IMR-90 (cell line): Measurements from ENCODE around the gene INTS2. TPM values are rescaled to one million over a fixed set of nuclear protein-coding genes. Genes with fewer than 3 reads are reported as not detected.

Source experiments
- ATAC-seq: fragments of 200-7000 bp; cut with Tn5 transposase; 2 replicates; pipeline ENCODE4 v1.9.1; 2020; ENCODE audit warnings: low read depth, mild to moderate bottlenecking, moderate library complexity
- BruUV-seq: library from RNA; stranded (reverse); fragments of 400-500 nt; replicated peaks from 2 replicates; lab custom pipeline; 2021; lab: Mats Ljungman, UMichigan
- CTCF ChIA-PET: fragments of 300-600 bp; formaldehyde crosslinking; extraction: SDS; loops from one replicate; lab custom pipeline; 2021; ENCODE audit warnings: antibody characterized with exemption; lab: Yijun Ruan, JAX
- POLR2A ChIA-PET: fragments of 300-600 bp; sonication (Branson Sonifier 250); formaldehyde crosslinking; loops from one replicate; lab custom pipeline; 2022; ENCODE audit warnings: antibody characterized with exemption; ENCODE audit not compliant: unreplicated experiment; lab: Charles Lee
- DNase-seq: peaks from one replicate; pipeline ENCODE4 v3.0.0; 2013
- H2AFZ ChIP-seq: replicated peaks from 2 replicates; pipeline ENCODE3; 2013; ENCODE audit warnings: low read length, mild to moderate bottlenecking; ENCODE audit not compliant: poor library complexity
- H2AK5ac ChIP-seq: 2 replicates; pipeline ENCODE4 v1.6.1; 2013; ENCODE audit warnings: low read depth, low read length, inconsistent platforms
- H2AK9ac ChIP-seq: replicated peaks from 2 replicates; pipeline ENCODE3; 2013; ENCODE audit warnings: mild to moderate bottlenecking, low read depth, low read length, moderate library complexity; ENCODE audit not compliant: poor library complexity
- H2BK120ac ChIP-seq: 2 replicates; pipeline ENCODE4 v1.6.1; 2013; ENCODE audit warnings: low read depth, low read length, inconsistent platforms
- H2BK15ac ChIP-seq: 3 replicates; pipeline ENCODE4 v1.6.1; 2013; ENCODE audit warnings: low read depth, low read length, inconsistent platforms
- H2BK20ac ChIP-seq: 2 replicates; pipeline ENCODE4 v1.6.1; 2013; ENCODE audit warnings: low read depth, mild to moderate bottlenecking, inconsistent platforms, low read length, moderate library complexity
- H2BK5ac ChIP-seq: 2 replicates; pipeline ENCODE4 v1.6.1; 2013; ENCODE audit warnings: mild to moderate bottlenecking, low read depth, low read length, inconsistent platforms; ENCODE audit not compliant: poor library complexity, severe bottlenecking
- H3K14ac ChIP-seq: replicated peaks from 2 replicates; pipeline ENCODE4 v1.6.1; 2013; ENCODE audit warnings: low read depth, low read length, inconsistent platforms
- H3K18ac ChIP-seq: 2 replicates; pipeline ENCODE4 v1.6.1; 2013; ENCODE audit warnings: low read depth, low read length, control low read depth
- H3K23ac ChIP-seq: 2 replicates; pipeline ENCODE4 v1.6.1; 2013; ENCODE audit warnings: low read depth, low read length, inconsistent platforms
- H3K27ac ChIP-seq: 2 replicates; pipeline ENCODE4 v1.5.1; 2013; ENCODE audit warnings: mild to moderate bottlenecking, control low read depth, low read length; ENCODE audit not compliant: insufficient read depth
- H3K27me3 ChIP-seq: 2 replicates; pipeline ENCODE4 v1.6.1; 2013; ENCODE audit warnings: low read length; ENCODE audit not compliant: control insufficient read depth, insufficient read depth
- H3K36me3 ChIP-seq: 2 replicates; pipeline ENCODE4 v1.6.1; 2013; ENCODE audit warnings: low read length, mixed read lengths; ENCODE audit not compliant: control insufficient read depth, insufficient read depth
- H3K4ac ChIP-seq: 2 replicates; pipeline ENCODE4 v1.6.1; 2013; ENCODE audit warnings: low read depth, low read length, inconsistent platforms
- H3K4me1 ChIP-seq: 2 replicates; pipeline ENCODE4 v1.6.1; 2013; ENCODE audit warnings: low read length, mixed read lengths; ENCODE audit not compliant: control insufficient read depth, insufficient read depth
- H3K4me2 ChIP-seq: 2 replicates; pipeline ENCODE4 v1.6.1; 2013; ENCODE audit warnings: low read depth, mild to moderate bottlenecking, control low read depth, low read length, moderate library complexity
- H3K4me3 ChIP-seq: 2 replicates; pipeline ENCODE4 v1.5.1; 2013; ENCODE audit warnings: low read depth, mild to moderate bottlenecking, control low read depth, low read length, moderate library complexity; ENCODE audit not compliant: insufficient read depth
- H3K56ac ChIP-seq: 2 replicates; pipeline ENCODE4 v1.6.1; 2013; ENCODE audit warnings: low read length, inconsistent platforms; ENCODE audit not compliant: insufficient read depth; ENCODE audit errors: extremely low read depth
- H3K79me1 ChIP-seq, 2 experiments: 2 replicates each; pipeline ENCODE4 v1.6.1; 2013; ENCODE audit warnings: low read length in 2 of 2, inconsistent platforms in 1 of 2, low read depth in 1 of 2
- H3K9ac ChIP-seq: 2 replicates; pipeline ENCODE4 v1.6.1; 2013; ENCODE audit warnings: low read depth, low read length, control low read depth
- H3K9me1 ChIP-seq: 2 replicates; pipeline ENCODE4 v1.6.1; 2013; ENCODE audit warnings: low read length, inconsistent platforms; ENCODE audit not compliant: insufficient read depth
- H3K9me3 ChIP-seq: 2 replicates; pipeline ENCODE4 v1.6.1; 2013; ENCODE audit warnings: low read length; ENCODE audit not compliant: control insufficient read depth, insufficient read depth
- H4K20me1 ChIP-seq: 2 replicates; pipeline ENCODE4 v1.6.1; 2013; ENCODE audit warnings: low read length, inconsistent platforms; ENCODE audit not compliant: insufficient read depth
- H4K5ac ChIP-seq: 2 replicates; pipeline ENCODE4 v1.6.1; 2013; ENCODE audit warnings: mild to moderate bottlenecking, low read depth, low read length, control low read depth
- H4K8ac ChIP-seq, 2 experiments: 2 replicates each; pipeline ENCODE4 v1.6.1; 2013; ENCODE audit warnings: low read depth in 2 of 2, low read length in 2 of 2, control low read depth in 1 of 2, inconsistent platforms in 1 of 2
- H4K91ac ChIP-seq: 2 replicates; pipeline ENCODE4 v1.6.1; 2013; ENCODE audit warnings: low read depth, low read length, inconsistent platforms; ENCODE audit not compliant: insufficient read depth
- BHLHE40 ChIP-seq: fragments of 150-350 bp; IDR thresholded peaks from 2 replicates; pipeline ENCODE4 v1.6.1; 2016; ENCODE audit warnings: mild to moderate bottlenecking, low read depth, low read length
- CEBPB ChIP-seq: IDR thresholded peaks from 2 replicates; pipeline ENCODE4 v1.6.1; 2012; ENCODE audit warnings: low read depth, low read length, improper control_type of control experiment
- CHD1 ChIP-seq: IDR thresholded peaks from 2 replicates; pipeline ENCODE4 v1.6.1; 2012; ENCODE audit warnings: low read depth, low read length, improper control_type of control experiment
- FOS ChIP-seq: fragments of 150-350 bp; IDR thresholded peaks from 2 replicates; pipeline ENCODE4 v1.6.1; 2016; ENCODE audit warnings: low read depth, low read length
- MAFK ChIP-seq: IDR thresholded peaks from 2 replicates; pipeline ENCODE4 v1.6.1; 2012; ENCODE audit warnings: low read depth, low read length, improper control_type of control experiment
- MAZ ChIP-seq: IDR thresholded peaks from 2 replicates; pipeline ENCODE4 v1.6.1; 2012; ENCODE audit warnings: low read depth, mild to moderate bottlenecking, low read length, improper control_type of control experiment, moderate library complexity, borderline replicate concordance
- MXI1 ChIP-seq: IDR thresholded peaks from 2 replicates; pipeline ENCODE4 v1.6.1; 2012; ENCODE audit warnings: low read depth, mild to moderate bottlenecking, low read length, moderate library complexity, borderline replicate concordance
- NFE2L2 ChIP-seq: fragments of 150-350 bp; IDR thresholded peaks from 2 replicates; pipeline ENCODE4 v1.6.1; 2016; ENCODE audit warnings: low read depth, mild to moderate bottlenecking, low read length
- POLR2A ChIP-seq: IDR thresholded peaks from 2 replicates; pipeline ENCODE4 v1.6.1; 2012; ENCODE audit warnings: mild to moderate bottlenecking, low read depth, low read length
- RAD21 ChIP-seq: IDR thresholded peaks from 2 replicates; pipeline ENCODE4 v1.6.1; 2012; ENCODE audit warnings: low read length, improper control_type of control experiment
- RCOR1 ChIP-seq: IDR thresholded peaks from 2 replicates; pipeline ENCODE4 v1.6.1; 2012; ENCODE audit warnings: mild to moderate bottlenecking, low read length, improper control_type of control experiment; ENCODE audit not compliant: insufficient replicate concordance
- RFX5 ChIP-seq: IDR thresholded peaks from 2 replicates; pipeline ENCODE4 v1.8.0; 2012; ENCODE audit warnings: low read depth, mild to moderate bottlenecking, low read length, moderate library complexity
- SMC3 ChIP-seq: fragments of 150-350 bp; IDR thresholded peaks from 2 replicates; pipeline ENCODE4 v1.6.1; 2016; ENCODE audit warnings: low read depth, mild to moderate bottlenecking, antibody characterized with exemption, low read length, moderate library complexity
- USF2 ChIP-seq: fragments of 150-350 bp; IDR thresholded peaks from 2 replicates; pipeline ENCODE4 v1.6.1; 2017; ENCODE audit warnings: mild to moderate bottlenecking, antibody characterized with exemption, low read length, low read depth
- dilution Hi-C: fragments of 300-500 bp; cut with HindIII; formaldehyde crosslinking; loops from one replicate; pipeline ENCODE4 v1.14.3; 2018; ENCODE audit warnings: low sequenced_read_pairs; ENCODE audit not compliant: unreplicated experiment
- in situ Hi-C: fragments of 300-500 bp; cut with MboI; formaldehyde crosslinking; loops from 3 replicates; pipeline ENCODE4 v1.14.3; 2019; ENCODE audit warnings: low sequenced_read_pairs, inconsistent platforms, mixed read lengths
- intact Hi-C: fragments of 100-400 bp; cut with micrococcal nuclease; formaldehyde crosslinking; loops from 2 replicates; pipeline ENCODE4 v1.10.0; 2022
- polyA plus RNA-seq, 3 experiments: library from polyadenylated mRNA; depleted of rRNA; stranded (reverse); fragments of >200 nt; gene quantifications; 2 replicates each; pipeline ENCODE4 v1.2.3, GENCODE V29; 2012; ENCODE audit warnings: low replicate concordance in 1 of 3
- total RNA-seq: library from RNA; depleted of rRNA; stranded (reverse); fragments of >200 nt; gene quantifications from 2 replicates; pipeline ENCODE4 v1.2.3, GENCODE V29; 2012
- TF ChIP-seq, protein P1 (sequence below): fragments of 150-350 bp; IDR thresholded peaks from 2 replicates; pipeline ENCODE4 v1.6.1; 2016; ENCODE audit warnings: low read depth, mild to moderate bottlenecking, low read length, moderate library complexity, borderline replicate concordance
- TF ChIP-seq, protein P2 (sequence below): conservative IDR thresholded peaks from 2 replicates; pipeline ENCODE4 v1.5.1; 2012; ENCODE audit warnings: mild to moderate bottlenecking, low read depth, low read length, improper control_type of control experiment

Gene INTS2
- total and polyA plus RNA-seq, 2 of the 4 experiments (the other 2 are of a cell fraction), result 4.0 to 17.4 TPM

DNA sequence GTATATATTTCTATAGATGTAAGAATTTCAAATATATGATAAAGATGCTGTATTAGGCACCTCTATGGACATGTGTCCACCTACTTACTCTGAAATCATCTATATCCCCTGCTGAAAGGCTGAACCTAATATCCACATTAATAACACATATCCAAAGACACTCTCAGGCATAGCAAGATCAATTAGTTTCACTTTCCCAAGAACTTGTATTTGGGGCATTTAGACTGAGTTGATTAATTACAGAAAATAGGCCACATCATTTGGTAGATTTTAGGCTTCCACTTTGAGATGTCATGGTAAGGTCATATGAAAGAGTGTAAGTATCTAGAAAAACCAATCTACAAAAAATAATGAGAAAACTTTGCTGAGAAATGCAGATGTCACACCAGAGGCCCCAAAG, 109.6 kb downstream of the INTS2 start:
- H2BK5ac ChIP-seq, result no peak overlapping the region
- no peak overlapping the region for H3K18ac ChIP-seq
- BruUV-seq, result no TSS peak
- CTCF ChIA-PET, result no interaction called here
- intact Hi-C loops (no loop called here), in situ Hi-C loops (no loop called here), dilution Hi-C loops (no loop called here)
- H3K9ac ChIP-seq, result no peak overlapping the region
- no peak for DNase-seq
- H4K8ac ChIP-seq, result no peak overlapping the region
- no peaks in the 10 kb centered on the region for H3K27me3 ChIP-seq
- H2AK9ac ChIP-seq, result no peak overlapping the region
- H3K9me1 ChIP-seq, result no peaks in the 10 kb centered on the region
- no peak overlapping the region for H3K27ac ChIP-seq
- no peak overlapping the region for H2AFZ ChIP-seq
- no peak for TF ChIP-seq MAFK
- no peak for TF ChIP-seq MAZ
- no peak for TF ChIP-seq RCOR1
- no peak for TF ChIP-seq BHLHE40
- TF ChIP-seq, protein P1, sequence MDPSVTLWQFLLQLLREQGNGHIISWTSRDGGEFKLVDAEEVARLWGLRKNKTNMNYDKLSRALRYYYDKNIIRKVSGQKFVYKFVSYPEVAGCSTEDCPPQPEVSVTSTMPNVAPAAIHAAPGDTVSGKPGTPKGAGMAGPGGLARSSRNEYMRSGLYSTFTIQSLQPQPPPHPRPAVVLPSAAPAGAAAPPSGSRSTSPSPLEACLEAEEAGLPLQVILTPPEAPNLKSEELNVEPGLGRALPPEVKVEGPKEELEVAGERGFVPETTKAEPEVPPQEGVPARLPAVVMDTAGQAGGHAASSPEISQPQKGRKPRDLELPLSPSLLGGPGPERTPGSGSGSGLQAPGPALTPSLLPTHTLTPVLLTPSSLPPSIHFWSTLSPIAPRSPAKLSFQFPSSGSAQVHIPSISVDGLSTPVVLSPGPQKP, result no peak
- no peak for TF ChIP-seq RAD21
- TF ChIP-seq USF2, result no peak
- no peak for TF ChIP-seq CEBPB
- no peak for TF ChIP-seq POLR2A
- no peak for TF ChIP-seq FOS
- TF ChIP-seq, protein P2, sequence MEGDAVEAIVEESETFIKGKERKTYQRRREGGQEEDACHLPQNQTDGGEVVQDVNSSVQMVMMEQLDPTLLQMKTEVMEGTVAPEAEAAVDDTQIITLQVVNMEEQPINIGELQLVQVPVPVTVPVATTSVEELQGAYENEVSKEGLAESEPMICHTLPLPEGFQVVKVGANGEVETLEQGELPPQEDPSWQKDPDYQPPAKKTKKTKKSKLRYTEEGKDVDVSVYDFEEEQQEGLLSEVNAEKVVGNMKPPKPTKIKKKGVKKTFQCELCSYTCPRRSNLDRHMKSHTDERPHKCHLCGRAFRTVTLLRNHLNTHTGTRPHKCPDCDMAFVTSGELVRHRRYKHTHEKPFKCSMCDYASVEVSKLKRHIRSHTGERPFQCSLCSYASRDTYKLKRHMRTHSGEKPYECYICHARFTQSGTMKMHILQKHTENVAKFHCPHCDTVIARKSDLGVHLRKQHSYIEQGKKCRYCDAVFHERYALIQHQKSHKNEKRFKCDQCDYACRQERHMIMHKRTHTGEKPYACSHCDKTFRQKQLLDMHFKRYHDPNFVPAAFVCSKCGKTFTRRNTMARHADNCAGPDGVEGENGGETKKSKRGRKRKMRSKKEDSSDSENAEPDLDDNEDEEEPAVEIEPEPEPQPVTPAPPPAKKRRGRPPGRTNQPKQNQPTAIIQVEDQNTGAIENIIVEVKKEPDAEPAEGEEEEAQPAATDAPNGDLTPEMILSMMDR, result no peak
- TF ChIP-seq CHD1, result no peak
- TF ChIP-seq NFE2L2, result no peak
- TF ChIP-seq MXI1, result no peak
- no peak for TF ChIP-seq SMC3
- TF ChIP-seq RFX5, result no peak
- H4K5ac ChIP-seq, result no peak overlapping the region
- H2AK5ac ChIP-seq, result no peak overlapping the region
- H3K79me1 ChIP-seq, result peaks cover 7 to 31% of the 10 kb centered on the region in 2 experiments; a peak in 3 of 4 replicates
- peaks cover 9% of the 10 kb centered on the region for H3K9me3 ChIP-seq
- H3K23ac ChIP-seq, result no peak overlapping the region
- no peak overlapping the region for H3K14ac ChIP-seq
- no peak overlapping the region for H2BK20ac ChIP-seq
- no peak overlapping the region for H3K4ac ChIP-seq
- peaks cover 4% of the 10 kb centered on the region; the same call in 1 of the 2 replicates for H3K36me3 ChIP-seq
- no peaks in the 10 kb centered on the region for H4K20me1 ChIP-seq
- H3K56ac ChIP-seq, result no peak overlapping the region
- peaks cover 2% of the 10 kb centered on the region; the same call in 1 of the 2 replicates for H3K4me1 ChIP-seq
- no peak overlapping the region for H3K4me3 ChIP-seq
- ATAC-seq, result no peak
- no peak overlapping the region for H2BK120ac ChIP-seq
- no peak overlapping the region for H2BK15ac ChIP-seq
- POLR2A ChIA-PET, result no interaction called here
- H3K4me2 ChIP-seq, result peak overlapping the region; percentile 64; the same call in 1 of the 2 replicates
- H4K91ac ChIP-seq, result no peak overlapping the region
